Measurements from ENCODE around the gene PKD2.
"Not testable (repeated sequence)": the region's sequence is repeated elsewhere in the genome, so short reads cannot be mapped to it uniquely, and the experiment has no call there.

Gene PKD2

GRCh38 chr4:87989765-87990164, 17.7 kb upstream of the PKD2 start:
- no peak for DNase-seq

GRCh38 chr4:87995435-87995834, 12.0 kb upstream of the PKD2 start:
- DNase-seq = no peak

DNA sequence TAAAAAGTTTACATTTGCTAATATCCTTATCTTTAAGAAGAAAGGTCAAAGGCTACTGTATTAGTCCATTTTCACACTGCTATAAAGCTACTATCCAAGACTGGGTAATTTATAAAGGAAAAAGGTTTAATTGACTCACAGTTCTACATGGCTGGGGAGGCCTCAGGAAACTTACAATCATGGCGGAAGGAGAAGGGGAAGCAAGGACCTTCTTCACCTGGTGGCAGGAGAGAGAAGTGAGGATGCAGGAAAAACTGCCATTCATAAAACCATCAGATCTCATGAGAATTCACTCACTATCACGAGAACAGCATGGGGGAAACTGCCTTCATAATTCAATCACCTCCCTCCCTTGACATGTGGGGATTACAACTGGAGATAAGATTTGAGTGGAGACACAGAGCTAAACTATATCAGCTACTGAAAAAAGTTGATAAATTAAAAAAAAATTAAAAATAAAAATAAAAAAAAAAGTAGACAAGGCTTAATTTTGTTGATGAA, 8.2 kb upstream of the PKD2 start:
- DNase-seq = not testable (repeated sequence)

DNA sequence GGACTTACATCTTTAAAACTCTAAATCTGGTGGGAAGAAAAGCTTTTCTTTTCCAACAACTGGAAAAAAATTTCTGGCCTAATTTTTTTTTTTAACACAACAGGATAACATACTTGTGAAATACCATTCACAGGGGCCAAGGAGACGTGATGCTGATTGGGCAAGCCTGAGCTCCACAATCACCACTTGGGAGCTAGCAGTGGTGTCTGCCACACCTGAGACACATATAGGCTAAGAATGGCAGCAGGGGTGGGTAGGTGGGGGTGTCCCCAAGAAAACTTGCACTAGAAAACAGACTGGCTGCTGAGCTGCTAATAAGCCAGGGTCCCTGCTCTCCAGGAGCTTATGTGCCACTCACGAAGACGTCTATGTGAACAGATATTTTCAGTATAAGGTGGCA, 5.6 kb upstream of the PKD2 start:
- no peak for DNase-seq

GRCh38 chr4:88002786-88003185, 4.6 kb upstream of the PKD2 start:
- DNase-seq = no peak

- DNase-seq = no peak
Measured at GRCh38 chr4:88003261-88003660, 4.2 kb upstream of the PKD2 start.

DNA sequence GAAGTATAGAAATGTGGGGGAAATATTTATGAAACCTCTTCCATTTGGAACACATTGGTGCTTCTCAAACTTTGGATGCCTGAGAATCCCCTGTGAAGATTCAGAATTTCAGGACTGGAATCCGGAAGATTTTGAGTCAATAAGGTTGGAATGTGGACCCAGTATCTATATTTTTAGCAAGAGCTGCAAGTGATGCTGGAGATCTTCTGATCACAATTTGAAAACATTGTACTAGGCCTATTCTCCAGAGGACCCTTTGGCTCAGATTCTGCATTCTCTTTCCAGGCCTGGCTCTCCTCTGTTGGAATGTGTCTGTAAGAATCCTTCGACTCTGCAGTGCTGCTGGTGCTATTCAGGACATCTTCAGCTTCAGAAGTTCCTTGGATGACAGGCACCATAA, 2.4 kb upstream of the PKD2 start:
- no peak for DNase-seq

GRCh38 chr4:88005946-88006345, 1.5 kb upstream of the PKD2 start:
- no peak for DNase-seq

GRCh38 chr4:88006956-88007303, 505 bp upstream of the PKD2 start:
- peak; percentile 4 for DNase-seq

- DNase-seq = peak; percentile 26
Measured at GRCh38 chr4:88008122-88008742, 797 bp downstream of the PKD2 start.

DNA sequence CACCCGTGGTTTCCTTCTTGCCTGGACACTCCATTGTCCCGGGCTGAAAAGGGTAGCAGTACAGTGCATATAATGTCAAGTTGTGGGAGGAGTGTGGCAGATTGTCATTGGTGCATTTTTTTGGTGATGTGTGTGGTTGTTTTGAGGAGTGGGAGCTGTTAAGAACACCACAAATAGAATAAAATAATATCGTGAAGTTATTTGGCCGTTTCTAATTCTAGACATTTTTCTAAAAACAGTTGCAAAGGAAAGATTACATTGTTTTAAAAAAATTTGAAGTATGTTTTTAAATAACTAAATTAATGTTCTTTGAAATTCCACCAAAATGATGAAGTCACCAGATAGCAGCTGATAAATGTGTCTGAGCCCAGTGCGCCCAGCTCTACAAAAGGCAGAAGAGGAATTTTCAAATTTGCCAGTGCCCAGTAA, 1.3 kb downstream of the PKD2 start:
- DNase-seq = no peak

- DNase-seq = no peak
Measured at GRCh38 chr4:88009871-88010270, 2.4 kb downstream of the PKD2 start.

DNA sequence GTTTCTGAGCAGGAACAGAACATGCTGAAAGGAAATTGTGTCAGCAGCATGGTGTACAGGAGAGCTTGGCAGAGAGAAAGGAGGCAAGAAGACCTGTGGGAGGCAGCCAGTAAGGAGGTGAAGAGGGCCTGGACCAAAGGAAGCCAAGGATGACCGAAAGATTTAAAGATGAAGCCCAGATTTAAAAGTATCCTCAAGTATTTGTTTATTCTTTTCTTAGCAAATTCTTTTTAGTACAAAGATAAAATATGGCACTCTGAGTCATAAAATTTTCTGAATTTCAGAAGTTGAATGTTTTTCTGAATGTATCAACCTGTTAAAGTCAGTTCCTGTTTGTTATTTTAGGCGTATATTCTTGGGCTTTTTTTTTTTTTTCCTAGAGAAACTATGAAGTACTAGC, 3.5 kb downstream of the PKD2 start:
- DNase-seq = no peak

GRCh38 chr4:88012647-88013046, 5.2 kb downstream of the PKD2 start:
- no peak for DNase-seq

DNA sequence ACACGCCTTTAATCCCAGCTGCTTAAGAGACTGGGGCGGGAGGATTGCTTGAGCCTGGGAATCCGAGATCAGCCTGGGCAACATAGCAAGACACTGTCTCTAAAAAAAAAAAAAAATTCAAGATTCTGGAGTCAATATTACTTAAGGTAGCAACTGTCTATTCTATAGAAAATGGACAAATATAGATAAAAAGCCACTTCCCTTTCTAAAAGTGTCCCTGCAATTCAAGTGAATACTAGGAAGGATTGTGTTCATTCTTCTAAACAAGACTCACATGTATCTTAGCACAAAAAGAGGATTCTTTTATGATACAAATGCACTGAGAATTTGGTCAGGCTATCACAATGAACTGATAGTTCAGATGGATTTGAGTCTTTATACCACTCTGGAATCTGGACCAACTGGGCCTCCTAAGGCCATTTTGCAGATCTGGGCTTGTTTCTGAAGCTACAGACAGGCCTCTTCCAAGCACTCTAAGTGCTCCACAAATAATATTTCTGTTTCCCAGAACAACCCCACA, 7.0 kb downstream of the PKD2 start:
- no peak for DNase-seq

- DNase-seq = no peak
Measured at GRCh38 chr4:88015659-88016295, 8.3 kb downstream of the PKD2 start.

DNA sequence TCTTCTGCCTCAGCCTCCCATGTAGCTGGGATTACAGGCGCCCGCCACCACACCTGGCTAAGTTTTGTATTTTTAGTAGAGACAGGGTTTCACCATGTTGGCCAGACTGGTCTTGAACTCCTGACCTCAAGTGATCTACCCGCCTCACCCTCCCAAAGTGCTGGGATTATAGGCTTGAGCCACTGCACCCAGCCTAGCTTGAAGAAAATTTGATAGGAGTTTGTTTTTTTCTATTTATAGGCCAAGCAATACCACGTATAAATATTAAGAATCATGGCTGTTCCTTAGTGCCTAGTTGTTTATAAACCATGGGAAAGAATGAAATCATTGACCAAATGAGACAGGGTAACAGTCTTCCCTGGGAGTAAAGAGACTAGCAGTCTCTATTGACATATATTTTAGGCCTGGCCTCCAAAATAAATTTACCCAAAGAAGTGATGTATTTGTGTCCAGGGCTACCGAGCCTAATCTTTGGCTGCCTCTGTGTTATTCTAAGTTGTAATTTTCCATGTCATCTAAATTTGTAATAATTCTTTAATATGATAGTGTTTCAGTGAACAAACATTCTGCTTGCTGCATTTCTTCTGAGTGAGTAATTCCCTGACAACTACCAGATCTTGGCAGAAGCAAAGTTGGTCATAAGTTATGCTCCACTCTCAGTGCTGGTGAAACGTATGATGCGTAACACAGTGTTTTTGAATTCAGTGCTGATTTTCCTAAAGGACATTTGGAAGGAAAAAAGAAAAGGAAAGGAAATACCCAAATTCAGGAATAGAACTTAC, 10.3 kb downstream of the PKD2 start:
- no peak for DNase-seq

DNA sequence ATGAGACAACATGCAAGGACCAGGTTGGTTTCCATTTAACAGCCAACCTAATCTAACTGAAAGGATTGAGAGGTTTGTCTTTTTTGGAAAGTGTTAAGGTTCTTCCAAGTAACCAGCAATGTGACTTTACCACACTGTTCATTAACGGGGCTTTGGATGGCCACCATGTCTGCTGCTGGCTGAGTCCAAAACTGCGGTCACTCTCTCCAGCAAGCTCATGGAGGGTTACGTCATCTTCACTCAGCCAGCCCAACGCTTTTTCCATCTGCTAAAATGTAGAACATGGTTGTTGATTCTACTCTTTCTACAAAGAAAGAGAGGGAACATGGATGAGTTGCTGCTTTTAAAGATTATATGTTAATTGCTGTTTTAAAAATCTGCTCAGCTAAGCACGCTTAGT, 11.0 kb downstream of the PKD2 start:
- no peak for DNase-seq

DNA sequence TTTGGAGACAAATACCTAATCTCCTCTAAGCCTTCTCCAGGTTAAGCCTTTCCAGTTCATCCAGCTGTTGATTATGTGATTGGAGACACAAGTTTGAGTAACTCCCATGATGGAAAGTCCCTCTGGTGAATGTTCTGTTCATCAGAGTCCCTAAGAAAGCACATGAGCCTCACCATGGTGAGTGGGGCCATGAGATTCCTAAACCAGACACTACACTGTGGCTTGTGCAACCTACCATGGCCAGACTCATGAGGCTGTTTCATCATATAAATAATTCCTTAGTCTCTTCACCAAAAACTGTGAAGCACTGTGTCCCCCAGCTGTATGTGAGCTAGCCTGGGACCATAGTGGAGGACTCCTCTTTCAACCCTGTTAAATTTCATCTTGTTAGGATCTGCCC, 14.4 kb downstream of the PKD2 start:
- DNase-seq = no peak

DNA sequence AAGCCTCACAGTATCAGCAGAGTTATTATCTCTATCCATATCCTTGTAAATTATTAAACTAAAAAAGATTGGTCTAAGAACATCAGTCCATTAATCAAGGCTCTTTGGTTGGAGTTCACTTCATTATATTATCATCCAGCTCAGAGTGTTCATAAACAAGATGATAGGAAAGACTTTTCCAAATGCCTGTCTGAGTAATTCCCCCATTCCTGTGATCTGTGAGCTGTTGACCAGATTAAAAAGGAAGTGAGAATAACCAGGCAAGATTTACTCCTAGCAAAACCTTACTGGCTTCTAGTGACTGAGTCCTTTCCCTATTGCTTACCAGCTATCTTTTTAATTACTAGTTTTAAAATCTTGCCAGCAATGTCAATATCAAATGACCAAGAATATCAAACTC, 14.9 kb downstream of the PKD2 start:
- DNase-seq = no peak

- DNase-seq = not testable (repeated sequence)
Measured at GRCh38 chr4:88025868-88026661, 18.6 kb downstream of the PKD2 start.

- no peak for DNase-seq
Measured at GRCh38 chr4:88027611-88028608, 20.5 kb downstream of the PKD2 start.
